OCI-LY3 (cell line): ENCODE results near the gene APOBEC3B.
"Not testable (repeated sequence)": the region's sequence is repeated elsewhere in the genome, so short reads cannot be mapped to it uniquely, and the experiment has no call there.

Experiments used
- H2AFZ ChIP-seq: fragments of 200-600, 300-600 bp; shearing (Covaris generic); 2 replicates; pipeline ENCODE4 v1.6.0; 2014; ENCODE audit warnings: antibody characterized with exemption, low read depth, low read length
- H3K27ac ChIP-seq: fragments of 200-600, 300-600 bp; sonication (generic); 2 replicates; pipeline ENCODE4 v1.5.1; 2014; ENCODE audit warnings: mild to moderate bottlenecking, low read length, moderate library complexity, mixed read lengths
- H3K27me3 ChIP-seq: fragments of 200-600, 300-600 bp; sonication (generic); 2 replicates; pipeline ENCODE4 v1.6.1; 2014; ENCODE audit warnings: low read depth, low read length, mixed read lengths
- H3K36me3 ChIP-seq: fragments of 200-600, 300-600 bp; sonication (generic); replicated peaks from 2 replicates; pipeline ENCODE3; 2014; ENCODE audit warnings: low read depth, low read length, mixed read lengths
- H3K4me1 ChIP-seq: fragments of 300-600, 200-600 bp; sonication (generic); 2 replicates; pipeline ENCODE4 v1.6.1; 2014; ENCODE audit warnings: low read length, mixed read lengths
- H3K4me2 ChIP-seq: fragments of 200-600, 300-600 bp; sonication (generic); 2 replicates; pipeline ENCODE4 v1.6.1; 2014; ENCODE audit warnings: low read length, mixed read lengths
- H3K4me3 ChIP-seq: fragments of 300-600, 200-600 bp; sonication (generic); 2 replicates; pipeline ENCODE4 v1.5.1; 2014; ENCODE audit warnings: antibody characterized with exemption, mild to moderate bottlenecking, low read length, moderate library complexity
- H3K79me2 ChIP-seq: fragments of 300-600, 200-600 bp; shearing (Covaris generic); 2 replicates; pipeline ENCODE4 v1.6.1; 2014; ENCODE audit warnings: mild to moderate bottlenecking, low read length, mixed read lengths
- H3K9ac ChIP-seq: fragments of 300-600, 200-600 bp; shearing (Covaris generic); 2 replicates; pipeline ENCODE4 v1.6.0; 2014; ENCODE audit warnings: mild to moderate bottlenecking, low read length, moderate library complexity
- H3K9me3 ChIP-seq: fragments of 200-600, 300-600 bp; shearing (Covaris generic); 2 replicates; pipeline ENCODE4 v1.6.1; 2014; ENCODE audit warnings: low read length, mixed read lengths; ENCODE audit not compliant: insufficient read depth
- H4K20me1 ChIP-seq: fragments of 200-600, 300-600 bp; sonication (generic); 2 replicates; pipeline ENCODE4 v1.6.1; 2016; ENCODE audit warnings: low read length, mixed read lengths; ENCODE audit not compliant: insufficient read depth
- CTCF ChIP-seq: fragments of 200-600, 300-600 bp; sonication (generic); IDR thresholded peaks from 2 replicates; pipeline ENCODE4 v1.5.1; 2014; ENCODE audit warnings: antibody characterized with exemption, low read length, low read depth
- EZH2phosphoT487 ChIP-seq: fragments of 200-600 bp; shearing (Covaris generic); IDR thresholded peaks from 2 replicates; pipeline ENCODE4 v1.6.1; 2018; ENCODE audit warnings: antibody characterized with exemption, mixed run types, low read depth

The APOBEC3B gene

GRCh38 chr22:38987171-38987895 is 5.2 kb downstream of the APOBEC3B start:
- Histone ChIP-seq H3K27ac (no peak overlapping the region), H3K4me2 (no peak overlapping the region), H4K20me1 (no peaks in the 10 kb centered on the region), H3K4me1 (peaks cover 49% of the 10 kb centered on the region), H3K27me3 (no peaks in the 10 kb centered on the region), H3K79me2 (peaks cover 4% of the 10 kb centered on the region; the same call in 1 of the 2 replicates), H3K4me3 (no peak overlapping the region), H3K9ac (no peak overlapping the region), H3K36me3 (peaks cover 3% of the 10 kb centered on the region), H3K9me3 (no peaks in the 10 kb centered on the region), H2AFZ (no peak overlapping the region)
- TF ChIP-seq CTCF, result no peak
- no peak for TF ChIP-seq EZH2phosphoT487

- Histone ChIP-seq H4K20me1 (no peaks in the 10 kb centered on the region), H3K4me3 (no peak overlapping the region), H3K9ac (no peak overlapping the region), H3K4me2 (no peak overlapping the region), H3K27me3 (no peaks in the 10 kb centered on the region), H3K9me3 (no peaks in the 10 kb centered on the region), H3K27ac (no peak overlapping the region), H3K4me1 (peaks cover 46% of the 10 kb centered on the region), H3K79me2 (no peaks in the 10 kb centered on the region), H2AFZ (no peak overlapping the region), H3K36me3 (peaks cover 3% of the 10 kb centered on the region)
- TF ChIP-seq CTCF, result no peak
- TF ChIP-seq EZH2phosphoT487, result no peak
These were observed 7.3 kb downstream of the APOBEC3B start for GRCh38 chr22:38989466-38989865.

GRCh38 chr22:38992871-38993371 is 10.8 kb downstream of the APOBEC3B start:
- not testable (repeated sequence) for H3K36me3 ChIP-seq, H3K9ac ChIP-seq, H3K79me2 ChIP-seq, H3K27ac ChIP-seq, H3K27me3 ChIP-seq, H2AFZ ChIP-seq, H3K9me3 ChIP-seq, H4K20me1 ChIP-seq, H3K4me3 ChIP-seq
- Histone ChIP-seq H3K4me1 (peaks cover 18% of the 10 kb centered on the region; the same call in 1 of the 2 replicates), H3K4me2 (peak overlapping the region; percentile 11; the same call in 1 of the 2 replicates)

- Histone ChIP-seq H3K9me3 (no peaks in the 10 kb centered on the region), H3K9ac (no peak overlapping the region), H2AFZ (no peak overlapping the region), H3K4me1 (peaks cover 18% of the 10 kb centered on the region; the same call in 1 of the 2 replicates), H4K20me1 (no peaks in the 10 kb centered on the region), H3K27ac (no peak overlapping the region), H3K4me2 (no peak overlapping the region), H3K79me2 (no peaks in the 10 kb centered on the region), H3K36me3 (no peaks in the 10 kb centered on the region), H3K4me3 (no peak overlapping the region), H3K27me3 (no peaks in the 10 kb centered on the region)
- no peak for TF ChIP-seq EZH2phosphoT487
- no peak for TF ChIP-seq CTCF
These were observed 14.0 kb downstream of the APOBEC3B start for GRCh38 chr22:38996105-38996504.
